ENCODE data around the gene PRSS16.
"Not testable (repeated sequence)": the region's sequence is repeated elsewhere in the genome, so short reads cannot be mapped to it uniquely, and the experiment has no call there.

Gene PRSS16, protein sequence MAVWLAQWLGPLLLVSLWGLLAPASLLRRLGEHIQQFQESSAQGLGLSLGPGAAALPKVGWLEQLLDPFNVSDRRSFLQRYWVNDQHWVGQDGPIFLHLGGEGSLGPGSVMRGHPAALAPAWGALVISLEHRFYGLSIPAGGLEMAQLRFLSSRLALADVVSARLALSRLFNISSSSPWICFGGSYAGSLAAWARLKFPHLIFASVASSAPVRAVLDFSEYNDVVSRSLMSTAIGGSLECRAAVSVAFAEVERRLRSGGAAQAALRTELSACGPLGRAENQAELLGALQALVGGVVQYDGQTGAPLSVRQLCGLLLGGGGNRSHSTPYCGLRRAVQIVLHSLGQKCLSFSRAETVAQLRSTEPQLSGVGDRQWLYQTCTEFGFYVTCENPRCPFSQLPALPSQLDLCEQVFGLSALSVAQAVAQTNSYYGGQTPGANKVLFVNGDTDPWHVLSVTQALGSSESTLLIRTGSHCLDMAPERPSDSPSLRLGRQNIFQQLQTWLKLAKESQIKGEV

DNA sequence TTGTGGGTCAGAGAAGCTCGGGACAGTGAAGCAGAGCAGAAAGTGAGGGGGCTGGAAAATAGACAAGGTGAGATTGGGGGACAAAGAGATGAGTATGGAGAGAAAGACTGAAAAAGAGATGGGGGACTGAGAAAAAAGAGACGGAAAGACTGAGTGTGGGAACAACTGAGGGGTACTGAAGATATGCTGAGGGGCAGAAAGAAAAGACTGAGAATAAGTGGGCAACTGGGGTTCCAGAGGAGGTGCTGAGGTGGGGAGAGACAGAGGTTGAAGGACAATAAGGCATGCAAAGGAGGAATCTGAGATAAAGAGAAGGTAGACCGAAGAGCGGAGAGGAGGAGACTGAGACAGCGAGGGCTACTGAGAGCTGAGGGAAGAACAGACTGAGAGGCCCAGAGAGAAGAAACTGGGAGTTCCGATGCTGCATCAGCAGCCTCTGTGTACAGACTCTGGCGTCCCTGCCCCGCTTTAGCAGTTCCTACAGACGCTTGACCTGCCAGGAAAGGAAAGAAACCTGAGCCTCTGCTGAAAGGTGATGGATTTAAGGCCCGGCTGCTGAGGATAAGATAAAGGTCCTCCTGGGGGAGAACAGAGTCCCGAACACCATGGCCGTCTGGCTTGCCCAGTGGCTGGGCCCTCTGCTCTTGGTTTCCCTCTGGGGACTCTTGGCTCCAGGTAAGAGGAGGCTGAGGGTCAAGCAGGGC lies at the start of gene PRSS16:
Gene PRSS16 (plus strand): TSS at position 569 of the 704 bp plus-strand sequence. CDS start 37 bp downstream, at position 606.
- no peak for DNase-seq (ENCODE audit: low spot score)

DNA sequence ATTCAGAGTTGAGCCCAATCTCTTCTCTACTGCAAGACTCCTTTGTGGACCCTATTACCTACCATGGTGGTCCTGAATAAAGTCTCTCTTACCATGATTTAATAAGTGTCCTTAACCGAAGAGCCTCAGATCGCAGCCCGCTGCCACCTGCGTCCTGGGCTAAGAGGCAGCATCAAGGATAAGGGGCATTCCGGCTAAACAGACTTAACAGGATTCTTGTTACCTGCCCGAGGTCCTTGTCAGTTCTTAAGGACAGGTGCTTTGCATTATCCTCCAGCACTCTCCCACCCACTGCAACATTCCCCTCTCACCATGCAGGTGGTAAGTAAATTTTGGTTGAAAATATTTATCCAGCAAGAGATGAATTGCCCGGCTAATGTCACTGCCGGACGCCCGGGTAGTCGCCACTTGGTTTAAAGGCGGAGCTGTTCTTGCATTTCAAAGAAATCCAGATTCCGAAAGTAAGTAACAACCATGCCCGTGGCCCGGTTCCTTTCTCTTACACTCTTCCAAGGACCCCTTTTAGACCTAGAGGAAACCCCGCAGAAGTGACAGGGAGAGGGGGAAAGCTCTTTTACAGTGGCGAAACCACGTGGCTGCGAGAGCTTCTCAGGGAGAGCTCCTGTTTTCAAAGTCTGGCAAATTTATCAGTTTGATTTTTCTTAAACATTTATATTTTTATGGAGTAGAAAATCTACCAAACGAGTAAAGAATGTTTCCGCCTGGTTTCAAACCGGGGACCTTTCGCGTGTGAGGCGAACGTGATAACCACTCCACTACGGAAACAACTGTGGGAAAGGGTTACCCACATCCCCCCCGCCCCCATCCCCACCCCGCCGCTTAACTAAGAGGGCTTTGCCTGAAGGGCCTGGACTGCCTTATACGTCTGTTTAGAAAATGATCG lies 41.9 kb upstream of the PRSS16 start:
- no peak for DNase-seq (ENCODE audit: low spot score)

DNA sequence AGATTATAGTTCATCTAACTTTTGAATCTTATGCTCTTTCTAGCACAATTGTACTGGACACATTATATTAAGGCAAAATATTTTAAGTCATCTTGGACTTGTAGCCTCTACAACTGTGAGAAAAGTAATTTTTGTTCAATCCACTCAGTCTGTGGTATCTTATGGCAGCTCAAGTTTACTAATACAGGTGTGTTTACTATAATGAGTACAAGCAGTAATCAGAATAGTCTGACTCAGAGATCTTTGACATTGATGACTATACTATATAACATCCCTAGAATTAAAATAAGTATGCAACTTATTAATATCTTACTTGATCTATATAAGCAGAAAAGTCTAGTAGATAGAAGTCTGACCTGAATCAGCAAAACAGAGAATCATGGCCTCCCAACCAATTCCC lies 40.7 kb upstream of the PRSS16 start:
- DNase-seq (ENCODE audit: low spot score): no peak

DNA sequence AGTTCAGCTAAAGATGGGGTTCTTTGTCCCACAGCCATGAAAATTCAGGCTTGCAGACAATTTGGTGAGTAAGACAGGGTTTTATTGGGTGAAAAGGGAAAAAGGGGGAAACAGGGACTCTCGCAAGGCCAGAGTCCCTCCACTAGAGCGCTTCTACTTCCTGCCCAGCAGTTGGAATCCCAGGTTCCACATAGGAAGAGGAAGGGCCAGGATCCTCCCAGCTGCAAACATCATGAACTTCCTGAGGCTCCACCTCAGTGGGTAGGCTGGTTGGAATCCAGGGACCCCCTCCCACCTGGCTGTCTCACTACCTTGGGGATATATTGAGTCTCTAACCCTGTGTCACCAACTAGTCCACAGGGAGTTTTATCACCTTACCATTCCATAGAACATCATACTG lies 39.5 kb upstream of the PRSS16 start:
- DNase-seq (ENCODE audit: low spot score): no peak

DNA sequence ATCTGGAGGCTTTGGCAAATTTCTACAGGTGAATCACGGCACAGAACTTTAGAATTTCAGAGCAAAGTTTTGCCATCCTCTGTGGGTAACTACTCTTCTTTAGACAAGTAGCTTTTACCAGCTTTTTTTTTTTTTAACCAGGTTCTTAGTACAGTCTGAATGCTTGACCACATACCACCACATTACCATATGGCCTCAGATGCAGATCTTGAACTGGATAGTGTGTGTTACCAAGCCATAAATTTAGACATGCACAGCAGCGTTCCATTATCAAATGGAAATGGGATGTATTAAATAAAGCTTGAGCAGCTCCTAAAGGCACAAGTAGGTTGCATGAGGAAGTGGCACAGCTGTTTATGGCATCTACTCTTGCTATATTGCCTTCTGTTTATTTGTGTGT lies 38.3 kb upstream of the PRSS16 start:
- no peak for DNase-seq (ENCODE audit: low spot score)

DNA sequence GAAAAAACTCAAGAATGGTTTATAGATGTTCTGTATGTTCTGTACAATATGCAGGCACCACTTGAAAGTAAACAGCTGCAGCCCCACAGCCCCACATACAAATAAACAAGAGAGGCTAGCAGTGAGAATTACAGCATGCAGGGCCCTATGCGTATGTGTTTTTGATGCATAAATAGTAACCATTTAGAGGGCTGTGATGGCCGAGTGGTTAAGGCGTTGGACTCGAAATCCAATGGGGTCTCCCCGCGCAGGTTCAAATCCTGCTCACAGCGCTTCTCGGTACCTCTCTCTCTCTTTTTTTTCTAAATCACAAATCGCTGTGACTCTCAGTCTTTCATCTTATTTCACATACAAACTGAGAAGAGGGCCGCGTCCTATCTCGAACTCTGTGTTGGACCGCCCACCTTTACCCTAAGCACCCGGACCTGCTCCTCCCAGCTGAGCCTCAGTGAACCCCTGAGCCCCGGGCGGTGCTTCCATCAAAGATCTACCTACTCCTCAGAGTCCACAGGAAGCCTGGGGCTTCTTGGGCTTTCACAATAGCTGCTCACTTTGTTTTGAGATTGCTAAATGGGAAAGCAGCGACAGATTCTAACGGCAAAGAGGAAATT lies 37.7 kb upstream of the PRSS16 start:
- DNase-seq (ENCODE audit: low spot score): no peak

DNA sequence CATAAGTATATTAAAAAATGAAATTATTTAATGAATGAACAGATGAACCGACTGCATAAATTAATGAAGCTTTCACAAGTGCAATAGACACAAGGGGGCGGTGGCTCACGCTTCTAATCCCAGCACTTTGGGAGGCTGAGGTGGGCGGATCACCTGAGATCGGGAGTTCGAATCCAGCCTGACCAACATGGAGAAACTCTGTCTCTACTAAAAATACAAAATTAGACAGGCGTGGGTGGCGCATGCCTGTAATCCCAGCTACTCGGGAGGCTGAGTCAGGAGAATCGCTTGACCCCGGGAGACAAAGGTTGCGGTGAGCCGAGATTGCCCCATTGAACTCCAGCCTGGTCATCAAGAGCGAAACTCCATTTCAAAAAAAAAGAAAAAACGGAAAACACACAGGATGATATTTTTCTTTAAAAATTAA lies 34.4 kb upstream of the PRSS16 start:
- not testable (repeated sequence) for DNase-seq (ENCODE audit: low spot score)

DNA sequence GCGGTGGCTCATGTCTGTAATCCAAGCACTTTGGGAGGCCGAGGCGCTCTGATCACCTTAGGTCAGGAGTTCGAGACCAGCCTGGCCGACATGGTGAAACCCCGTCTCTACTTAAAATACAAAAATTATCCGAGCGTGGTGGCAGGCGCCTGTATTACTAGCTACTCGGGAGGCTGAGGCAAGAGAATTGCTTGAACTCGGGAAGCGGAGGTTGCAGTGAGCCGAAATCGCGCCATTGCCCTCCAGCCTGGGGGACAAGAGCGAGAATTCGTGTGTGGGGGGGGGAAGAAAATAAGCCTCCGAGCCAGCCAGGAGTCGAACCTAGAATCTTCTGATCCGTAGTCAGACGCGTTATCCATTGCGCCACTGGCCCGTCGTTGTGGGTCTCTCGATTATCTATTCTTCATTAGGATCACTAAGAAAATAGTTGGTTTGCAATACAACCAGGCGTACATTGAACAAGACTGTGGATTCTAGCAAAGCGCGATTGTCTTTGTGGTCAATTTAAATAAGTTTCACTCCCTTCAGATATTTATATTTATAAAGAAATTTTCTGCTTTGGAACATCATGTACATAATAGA lies 33.9 kb upstream of the PRSS16 start:
- peak; percentile 22 for DNase-seq (ENCODE audit: low spot score)

DNA sequence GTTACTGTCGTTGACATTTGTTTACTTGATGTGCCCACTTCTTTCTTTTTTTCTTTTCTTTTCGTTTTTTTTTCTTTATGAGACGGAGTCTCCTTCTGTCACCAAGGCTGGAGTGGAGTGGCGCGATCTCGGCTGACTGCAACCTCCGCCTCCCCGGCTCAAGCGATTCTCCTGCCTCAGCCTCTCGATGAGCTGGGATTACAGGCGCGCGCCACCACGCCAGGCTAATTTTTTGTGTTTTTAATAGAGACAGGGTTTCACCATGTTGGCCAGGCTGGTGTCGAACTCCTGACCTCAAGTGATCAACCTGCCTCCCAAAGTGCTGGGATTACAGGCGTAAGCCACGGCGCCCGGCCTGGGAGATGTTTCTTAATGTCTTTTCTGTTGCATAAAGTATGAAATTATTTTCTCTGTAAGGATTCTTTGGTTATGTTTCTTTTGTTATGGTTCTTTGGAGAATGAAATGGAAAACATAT lies 33.3 kb upstream of the PRSS16 start:
- DNase-seq (ENCODE audit: low spot score): no peak

DNA sequence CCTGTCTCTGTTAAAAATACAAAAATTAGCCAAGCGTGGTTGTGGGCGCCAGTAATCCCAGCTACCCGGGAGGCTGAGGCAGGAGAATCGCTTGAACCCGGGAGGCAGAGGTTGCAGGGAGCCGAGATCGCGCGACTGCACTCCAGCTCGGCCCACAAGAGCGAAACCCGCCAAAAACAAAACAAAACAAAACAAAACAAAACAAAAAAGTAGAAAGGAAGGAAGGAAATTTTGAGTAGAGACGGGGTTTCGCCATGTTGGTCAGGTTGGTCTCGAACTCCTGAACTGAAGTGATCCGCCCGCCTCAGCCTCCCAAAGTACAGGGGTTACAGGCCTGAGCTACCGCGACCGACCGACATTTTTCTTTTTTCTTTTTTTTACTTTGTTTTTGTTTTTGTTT lies 30.6 kb upstream of the PRSS16 start:
- no peak for DNase-seq (ENCODE audit: low spot score)

DNA sequence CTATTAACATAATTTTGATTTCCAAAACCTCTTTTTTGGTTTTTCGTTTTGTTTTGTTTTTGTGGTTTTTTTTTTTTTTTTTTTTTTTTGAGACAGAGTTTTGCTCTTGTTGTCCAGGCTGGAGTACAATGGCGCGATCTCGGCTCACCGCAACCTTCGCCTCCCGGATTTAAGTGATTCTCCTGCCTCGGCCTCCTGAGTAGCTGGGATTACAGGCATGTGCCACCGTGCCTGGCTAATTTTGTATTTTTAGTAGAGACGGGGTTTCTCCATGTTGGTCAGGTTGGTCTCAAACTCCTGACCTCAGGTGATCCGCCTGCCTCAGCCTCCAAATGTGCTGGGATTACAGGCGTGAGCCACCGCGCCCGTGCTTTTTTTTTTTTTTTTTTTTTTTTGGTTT lies 24.5 kb upstream of the PRSS16 start:
- DNase-seq (ENCODE audit: low spot score): not testable (repeated sequence)

DNA sequence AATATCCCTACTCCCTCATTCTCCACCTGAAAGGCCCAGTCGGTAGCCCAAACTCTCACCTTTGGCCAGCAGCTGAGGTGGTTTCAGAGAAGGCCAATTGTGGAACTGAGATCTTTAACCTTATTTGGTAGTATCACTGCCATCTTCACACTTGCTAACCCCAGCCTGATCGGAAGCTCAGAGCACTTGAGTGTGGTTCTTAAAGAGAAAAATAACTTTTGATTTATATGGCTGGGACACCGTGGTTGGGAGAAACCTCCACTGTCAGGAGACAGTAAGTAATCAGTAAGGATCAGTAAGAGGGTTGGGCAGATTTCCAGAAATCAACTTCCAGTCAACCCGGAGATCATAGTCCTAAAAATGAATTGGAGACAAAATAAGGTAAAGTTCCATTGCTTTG lies 22.8 kb upstream of the PRSS16 start:
- no peak for DNase-seq (ENCODE audit: low spot score)

DNA sequence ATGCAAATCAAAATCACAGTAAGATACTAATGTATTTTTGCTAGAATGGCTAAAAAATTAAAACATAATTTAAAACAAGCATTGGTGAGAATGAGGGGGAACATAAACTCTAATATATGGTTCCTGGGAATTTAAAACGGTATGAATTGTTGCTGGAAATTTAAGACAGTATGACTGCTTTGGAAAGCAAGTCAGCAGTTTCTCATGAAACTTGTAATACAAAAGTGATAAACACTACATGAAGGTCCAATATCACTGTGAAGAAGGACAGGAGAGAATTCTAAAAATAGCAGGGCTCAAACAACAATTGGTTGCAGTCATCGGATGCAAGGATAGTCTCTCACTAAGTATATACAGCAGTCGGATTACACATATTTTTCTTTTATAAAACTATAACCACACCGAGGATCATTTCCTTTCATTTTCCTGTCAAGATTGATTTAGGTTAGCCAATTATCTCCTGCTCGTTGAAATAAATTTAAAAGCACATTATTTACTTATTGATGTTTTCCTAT lies 18.5 kb upstream of the PRSS16 start:
- no peak for DNase-seq (ENCODE audit: low spot score)

DNA sequence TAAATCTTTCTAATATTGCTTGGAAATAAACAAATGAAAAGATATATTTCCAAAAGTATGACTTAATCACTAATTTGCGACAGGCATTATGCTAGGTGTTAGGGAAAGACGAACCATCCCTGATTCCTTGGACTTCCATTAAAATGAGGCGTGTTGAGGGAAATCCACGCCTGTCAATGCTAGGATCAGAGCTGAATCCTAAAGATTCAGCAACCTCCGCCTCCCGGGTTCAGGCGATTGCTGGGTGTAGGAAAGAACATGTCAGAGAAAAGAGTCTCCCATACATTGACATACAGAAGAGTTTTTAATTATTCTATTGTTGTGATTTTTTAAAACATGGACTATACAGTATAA lies 16.8 kb upstream of the PRSS16 start:
- no peak for DNase-seq (ENCODE audit: low spot score)

DNA sequence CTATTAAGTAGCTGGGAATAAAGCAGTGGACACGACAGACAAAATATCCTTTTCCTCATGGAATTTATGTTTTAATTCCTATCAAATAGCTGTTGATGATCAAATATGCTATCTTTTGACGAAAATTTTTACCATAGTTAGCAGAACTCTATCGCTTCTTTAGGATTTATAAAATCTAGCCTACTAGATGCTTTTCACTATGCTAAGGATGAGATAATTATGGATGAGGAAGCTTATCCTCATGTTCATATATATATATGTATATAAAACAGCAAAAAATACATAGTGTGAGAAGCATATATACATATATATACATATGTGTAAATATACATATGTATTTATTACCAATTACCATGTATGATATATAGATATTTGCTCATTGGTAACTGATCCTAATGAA lies 12.9 kb upstream of the PRSS16 start:
- no peak for DNase-seq (ENCODE audit: low spot score)

DNA sequence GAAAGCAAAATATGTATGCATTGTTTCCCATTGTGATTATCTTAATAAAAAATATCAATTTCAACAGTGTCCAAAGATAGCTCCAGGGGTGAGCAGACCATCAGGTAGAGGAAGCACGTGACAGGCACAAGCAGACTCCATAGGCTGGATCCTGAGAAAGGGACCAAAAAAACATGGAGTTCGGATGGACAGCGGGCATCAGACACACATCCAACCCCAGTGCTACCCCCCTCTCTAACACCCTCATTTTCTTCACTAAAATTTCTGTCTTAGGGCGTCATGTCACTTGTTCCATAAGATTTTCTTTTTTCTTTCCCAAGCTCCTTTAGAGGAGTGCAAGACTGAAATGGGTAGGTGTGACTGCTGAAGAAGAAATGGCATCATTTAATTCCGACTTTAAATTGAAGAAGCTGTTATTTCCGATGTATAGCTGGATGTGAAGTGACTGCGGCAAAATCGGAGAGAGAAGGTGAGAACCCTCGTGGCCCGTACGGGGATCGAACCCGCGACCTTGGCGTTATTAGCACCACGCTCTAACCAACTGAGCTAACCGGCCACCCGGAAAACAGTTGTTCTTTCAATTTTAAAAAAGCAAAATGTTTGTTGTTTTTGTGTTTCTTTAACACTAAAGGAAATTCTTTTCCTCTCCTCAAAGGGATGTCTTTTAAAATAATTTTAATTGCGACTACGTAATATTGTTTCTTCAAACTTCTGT lies 10.3 kb upstream of the PRSS16 start:
- peak; percentile 42 for DNase-seq (ENCODE audit: low spot score)

DNA sequence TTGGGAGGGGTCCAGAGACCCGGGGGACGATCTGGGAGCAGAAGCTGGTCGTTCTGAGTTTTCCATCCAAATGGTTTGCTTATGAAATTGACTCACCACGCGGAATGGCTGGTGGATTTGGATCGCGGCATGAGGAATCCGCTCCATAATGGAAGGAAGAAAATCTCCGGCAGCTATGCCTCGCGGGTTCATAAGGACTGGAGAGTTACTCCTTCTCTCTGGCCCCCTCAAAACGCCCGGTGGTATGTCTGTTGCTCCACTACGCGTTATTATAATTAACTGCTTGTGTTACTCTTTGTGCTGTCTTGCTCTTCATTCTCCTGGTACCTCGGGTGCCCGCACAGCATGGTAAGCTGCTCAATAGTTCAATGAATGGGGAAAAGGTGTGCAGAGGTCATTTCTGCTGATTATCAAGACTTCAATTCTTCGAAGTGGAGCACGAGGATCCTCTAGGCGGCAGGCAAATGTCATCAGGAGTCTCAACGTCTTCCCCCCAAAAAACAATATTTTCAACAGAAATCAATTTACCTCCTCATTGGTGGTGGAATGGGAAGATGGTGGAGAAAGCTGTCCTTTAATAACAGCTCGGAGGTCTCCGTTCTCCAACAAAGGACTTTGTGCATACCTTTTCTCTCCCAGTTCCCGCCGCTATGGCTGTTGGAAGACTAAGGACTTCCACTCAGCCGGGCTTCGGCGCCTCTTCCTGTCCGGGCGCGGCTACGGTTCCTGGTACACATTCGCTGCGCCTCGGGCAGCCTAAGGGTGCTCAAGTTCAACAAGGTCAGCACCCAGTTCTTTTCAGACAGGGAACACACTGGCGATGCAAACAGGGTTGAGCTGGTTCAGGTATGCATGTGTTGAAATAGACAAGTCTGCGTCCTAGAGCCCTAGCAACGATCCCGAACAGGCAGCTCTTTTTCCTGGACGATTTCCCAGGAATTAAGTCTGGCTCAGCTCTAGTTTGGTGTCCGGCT lies 9.2 kb upstream of the PRSS16 start:
- DNase-seq (ENCODE audit: low spot score): no peak

DNA sequence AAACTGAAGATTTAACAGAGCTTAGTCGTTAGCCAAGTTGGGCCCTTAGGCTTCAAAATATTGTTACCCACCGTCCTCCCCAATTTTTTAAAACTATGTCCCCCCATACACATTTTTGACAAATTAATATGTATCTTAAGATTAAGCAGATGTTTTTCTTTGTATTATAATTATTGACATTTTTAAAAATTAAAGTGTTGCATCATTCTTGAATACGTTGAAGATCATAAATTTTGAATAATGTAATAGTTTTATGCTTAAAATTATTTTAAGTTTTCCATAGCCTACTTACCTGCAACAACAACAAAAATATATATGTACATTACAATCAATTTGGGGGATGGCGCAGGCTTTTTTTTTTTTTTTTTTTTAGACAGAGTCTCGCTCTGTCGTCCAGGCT lies 8.2 kb upstream of the PRSS16 start:
- no peak for DNase-seq (ENCODE audit: low spot score)

DNA sequence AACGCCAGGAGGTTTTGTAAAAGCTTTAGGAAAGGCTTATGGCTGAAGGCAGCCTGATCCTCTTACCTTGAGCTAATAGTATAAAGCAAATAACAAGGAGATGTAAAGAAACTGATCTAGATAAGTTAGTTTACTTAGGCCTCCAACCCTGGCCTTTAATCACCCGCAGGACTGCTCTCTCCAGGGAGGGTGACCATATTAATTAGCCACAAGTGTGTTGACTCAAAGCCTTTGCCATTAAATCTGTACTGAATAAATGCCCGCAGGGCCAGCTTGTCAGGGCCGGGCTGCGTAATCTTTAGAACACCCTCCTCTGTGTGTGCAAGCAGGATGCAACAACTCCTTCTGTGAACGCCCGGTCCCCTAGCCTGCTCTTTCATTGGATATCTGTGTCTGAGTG lies 6.1 kb upstream of the PRSS16 start:
- DNase-seq (ENCODE audit: low spot score): no peak

Data from hepatic stellate cell (primary cell).